Hepatocyte (in vitro differentiated cells): ENCODE results near the gene KIAA1614.

Source experiments
- EZH2 ChIP-seq: fragments of 200-600 bp; sonication (generic); IDR thresholded peaks from 2 replicates; pipeline ENCODE4 v1.6.1; 2016; ENCODE audit warnings: antibody characterized with exemption, mild to moderate bottlenecking, borderline replicate concordance
- EZH2phosphoT487 ChIP-seq: fragments of 200-600 bp; sonication (generic); IDR thresholded peaks from one replicate; pipeline ENCODE4 v1.6.1; 2018; ENCODE audit warnings: antibody characterized with exemption, mild to moderate bottlenecking, low read depth, moderate library complexity; ENCODE audit not compliant: unreplicated experiment, severe bottlenecking
- TF ChIP-seq, protein P1 (sequence below): fragments of 200-600 bp; sonication (generic); IDR thresholded peaks from 2 replicates; pipeline ENCODE4 v1.5.1; 2016; ENCODE audit warnings: antibody characterized with exemption, mild to moderate bottlenecking; ENCODE audit not compliant: poor library complexity

DNA sequence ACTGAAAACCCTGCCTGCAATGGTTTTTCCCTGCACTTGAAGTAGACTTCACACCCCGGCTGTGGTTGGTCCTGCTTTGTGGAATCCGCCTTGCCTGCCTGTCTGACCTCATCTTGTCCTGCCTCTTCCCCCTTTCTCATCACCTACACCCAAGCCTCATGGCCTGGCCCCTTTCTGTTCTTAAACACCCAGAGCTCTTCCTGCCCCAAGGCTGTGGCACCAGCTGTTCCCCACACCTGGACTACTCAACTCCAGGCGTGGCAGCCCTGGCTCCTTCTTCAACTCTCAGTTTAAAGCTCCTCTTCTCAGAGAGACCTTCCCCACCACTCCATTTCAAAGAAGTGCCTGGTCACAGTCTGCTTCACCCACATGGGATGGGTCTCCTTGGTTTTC lies 27.0 kb downstream of the KIAA1614 start:
- TF ChIP-seq, protein P1, sequence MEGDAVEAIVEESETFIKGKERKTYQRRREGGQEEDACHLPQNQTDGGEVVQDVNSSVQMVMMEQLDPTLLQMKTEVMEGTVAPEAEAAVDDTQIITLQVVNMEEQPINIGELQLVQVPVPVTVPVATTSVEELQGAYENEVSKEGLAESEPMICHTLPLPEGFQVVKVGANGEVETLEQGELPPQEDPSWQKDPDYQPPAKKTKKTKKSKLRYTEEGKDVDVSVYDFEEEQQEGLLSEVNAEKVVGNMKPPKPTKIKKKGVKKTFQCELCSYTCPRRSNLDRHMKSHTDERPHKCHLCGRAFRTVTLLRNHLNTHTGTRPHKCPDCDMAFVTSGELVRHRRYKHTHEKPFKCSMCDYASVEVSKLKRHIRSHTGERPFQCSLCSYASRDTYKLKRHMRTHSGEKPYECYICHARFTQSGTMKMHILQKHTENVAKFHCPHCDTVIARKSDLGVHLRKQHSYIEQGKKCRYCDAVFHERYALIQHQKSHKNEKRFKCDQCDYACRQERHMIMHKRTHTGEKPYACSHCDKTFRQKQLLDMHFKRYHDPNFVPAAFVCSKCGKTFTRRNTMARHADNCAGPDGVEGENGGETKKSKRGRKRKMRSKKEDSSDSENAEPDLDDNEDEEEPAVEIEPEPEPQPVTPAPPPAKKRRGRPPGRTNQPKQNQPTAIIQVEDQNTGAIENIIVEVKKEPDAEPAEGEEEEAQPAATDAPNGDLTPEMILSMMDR = no peak
- TF ChIP-seq EZH2 (no peak), EZH2phosphoT487 (no peak)
